Ammon's horn (tissue), 1 donor: Measurements from ENCODE around the gene FGF12.

Experiments used
- DNase-seq: peaks from one replicate; pipeline ENCODE4 v3.0.0-alpha.2; 2016; ENCODE audit warnings: low spot score

Gene FGF12

GRCh38 chr3:192685801-192686200 is 41.5 kb downstream of the FGF12 start:
- no peak for DNase-seq

GRCh38 chr3:192684151-192684550 is 43.2 kb downstream of the FGF12 start:
- no peak for DNase-seq

GRCh38 chr3:192675958-192676649 is 51.2 kb downstream of the FGF12 start:
- DNase-seq = no peak

- DNase-seq = no peak
These were observed 71.7 kb downstream of the FGF12 start for GRCh38 chr3:192655628-192656027.

- DNase-seq = no peak
These were observed 72.3 kb downstream of the FGF12 start for GRCh38 chr3:192655040-192655439.

- no peak for DNase-seq
These were observed 73.5 kb downstream of the FGF12 start for GRCh38 chr3:192653862-192654261.

- no peak for DNase-seq
These were observed 74.6 kb downstream of the FGF12 start for GRCh38 chr3:192652727-192653126.

GRCh38 chr3:192651836-192652512 is 75.4 kb downstream of the FGF12 start:
- DNase-seq = no peak

- DNase-seq = no peak
These were observed 81.9 kb downstream of the FGF12 start for GRCh38 chr3:192645437-192645836.

GRCh38 chr3:192642651-192643050 is 84.7 kb downstream of the FGF12 start:
- no peak for DNase-seq

GRCh38 chr3:192641919-192642318 is 85.4 kb downstream of the FGF12 start:
- DNase-seq = no peak

GRCh38 chr3:192639987-192640386 is 87.4 kb downstream of the FGF12 start:
- no peak for DNase-seq

- no peak for DNase-seq
These were observed 89.5 kb downstream of the FGF12 start for GRCh38 chr3:192637803-192638202.

GRCh38 chr3:192636517-192637444 is 90.6 kb downstream of the FGF12 start:
- no peak for DNase-seq

- DNase-seq = no peak
These were observed 97.9 kb downstream of the FGF12 start for GRCh38 chr3:192629429-192629828.

- DNase-seq = no peak
These were observed 105.4 kb downstream of the FGF12 start for GRCh38 chr3:192621909-192622308.

GRCh38 chr3:192620275-192620674 is 107.1 kb downstream of the FGF12 start:
- DNase-seq = no peak

GRCh38 chr3:192611411-192611810 is 115.9 kb downstream of the FGF12 start:
- DNase-seq = no peak

- DNase-seq = no peak
These were observed 118.4 kb downstream of the FGF12 start for GRCh38 chr3:192608726-192609600.

- no peak for DNase-seq
These were observed 119.5 kb downstream of the FGF12 start for GRCh38 chr3:192607798-192608197.

GRCh38 chr3:192597913-192598312 is 129.4 kb downstream of the FGF12 start:
- DNase-seq = no peak

GRCh38 chr3:192597506-192597905 is 129.8 kb downstream of the FGF12 start:
- DNase-seq = no peak
